Lung (tissue), 12 donors: ENCODE results near the gene ACIN1. TPM values are rescaled to one million over a fixed set of nuclear protein-coding genes. Genes with fewer than 3 reads are reported as not detected.
A peak's percentile ranks its signal among the peaks of the same experiment; 100 is the strongest.

Experiments
- ATAC-seq: fragments of 200-7000 bp; cut with Tn5 transposase; one replicate; pipeline ENCODE4 v1.9.1; 2020; ENCODE audit warnings: moderate number of reproducible peaks; ENCODE audit not compliant: insufficient read depth, low FRiP score
- DNase-seq, 3 donors: peaks; one replicate each; pipeline ENCODE4 v3.0.0-alpha.2; 2013 to 2017
- H3K27ac ChIP-seq, 2 donors: one replicate each; pipeline ENCODE4 v1.5.1; 2013; ENCODE audit warnings: mild to moderate bottlenecking in 2 of 2, moderate library complexity in 2 of 2, control low read depth in 1 of 2, inconsistent platforms in 1 of 2, low read depth in 1 of 2, low read length in 1 of 2
- H3K27me3 ChIP-seq, 3 donors: one replicate each; pipeline ENCODE4 v1.5.1; 2013; ENCODE audit warnings: low read length in 2 of 3; ENCODE audit not compliant: control insufficient read depth in 3 of 3, insufficient read depth in 3 of 3
- H3K36me3 ChIP-seq, 4 donors: one replicate each; pipeline ENCODE4 v1.5.1; 2013; ENCODE audit warnings: low read length in 4 of 4, mild to moderate bottlenecking in 1 of 4, moderate library complexity in 1 of 4; ENCODE audit not compliant: control insufficient read depth in 4 of 4, insufficient read depth in 4 of 4
- H3K4me1 ChIP-seq, 5 donors: one replicate each; pipeline ENCODE4 v1.5.1; 2013; ENCODE audit warnings: low read length in 5 of 5, mild to moderate bottlenecking in 2 of 5, moderate library complexity in 1 of 5; ENCODE audit not compliant: control insufficient read depth in 5 of 5, insufficient read depth in 5 of 5
- H3K4me3 ChIP-seq: one replicate; pipeline ENCODE4 v1.5.1; 2013; ENCODE audit warnings: mild to moderate bottlenecking, control low read depth, moderate library complexity
- H3K9ac ChIP-seq, 2 donors: one replicate each; pipeline ENCODE4 v1.5.1; 2013; ENCODE audit warnings: low read length in 2 of 2, control low read depth in 1 of 2; ENCODE audit not compliant: insufficient read depth in 1 of 2
- H3K9me3 ChIP-seq, 4 donors: one replicate each; pipeline ENCODE4 v1.5.1; 2013; ENCODE audit warnings: low read length in 3 of 4, mild to moderate bottlenecking in 1 of 4, moderate library complexity in 1 of 4; ENCODE audit not compliant: control insufficient read depth in 4 of 4, insufficient read depth in 3 of 4
- WGBS, 2 donors: extraction: QIAGEN DNeasy Blood & Tissue Kit; methylation state at CpG; one replicate each; pipeline ENCODE4 v1.1.7; 2013; 5-methylcytosine and 5-hydroxymethylcytosine counted together
- polyA plus RNA-seq, 2 donors: library from polyadenylated mRNA; stranded (reverse); fragments of 200-250 nt; gene quantifications; one replicate each; pipeline ENCODE4 v1.2.1, GENCODE V29; 2013
- total RNA-seq, 2 donors: library from RNA; depleted of rRNA in 1 of 2; stranded (reverse); fragments of >200 nt in 1 of 2; gene quantifications; one replicate each; pipeline ENCODE4 v1.2.1, GENCODE V29; 2014 to 2021
- TF ChIP-seq, protein P1 (sequence below): IDR thresholded peaks from 2 replicates; pipeline ENCODE4 v1.5.1; 2012; ENCODE audit warnings: mild to moderate bottlenecking; ENCODE audit errors: control extremely low read depth, extremely low read depth
- donor health status: control.
- donor health status: control.
- donor health status: Bipolar disorder and iron deficiency.
- donor health status: healthy.
- donor health status: DM: yes; HTN: yes; CAD: no.

ACIN1 gene
- total and polyA plus RNA-seq, 4 donors, result 76.3 to 154 (median 115) TPM

DNA sequence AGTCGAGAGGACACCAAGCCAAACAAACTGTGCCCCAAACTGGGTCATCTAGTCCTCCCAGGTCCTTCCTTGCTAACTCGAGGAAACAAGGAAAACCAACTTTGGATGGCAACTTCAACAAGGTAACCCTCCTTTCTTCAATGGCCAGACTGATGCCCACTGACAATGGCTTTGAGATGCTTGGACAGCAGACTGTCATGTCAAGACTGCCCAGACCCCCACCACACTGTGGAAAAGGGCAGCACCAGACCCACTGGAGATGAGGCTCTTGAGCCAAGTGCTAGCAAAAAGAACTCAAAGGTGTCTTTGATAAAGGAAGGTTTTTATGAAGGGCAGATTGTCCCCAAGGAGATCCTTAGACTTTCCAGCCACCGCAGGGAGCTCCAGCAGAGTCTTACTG lies 28.6 kb downstream of the ACIN1 start:
- H3K27ac ChIP-seq, result no peak overlapping the region
- H3K36me3 ChIP-seq, result peaks cover 28 to 58% (median 53%) of the 10 kb centered on the region in 4 donors
- no peak overlapping the region for H3K4me3 ChIP-seq
- no peaks in the 10 kb centered on the region for H3K9me3 ChIP-seq
- peaks cover 2 to 32% (median 14%) of the 10 kb centered on the region in 5 donors for H3K4me1 ChIP-seq
- H3K9ac ChIP-seq, result no peak overlapping the region
- DNase-seq (peak in 1 of 3 donors; percentile 8), ATAC-seq (no peak)
- H3K27me3 ChIP-seq, result no peaks in the 10 kb centered on the region
- TF ChIP-seq, protein P1, sequence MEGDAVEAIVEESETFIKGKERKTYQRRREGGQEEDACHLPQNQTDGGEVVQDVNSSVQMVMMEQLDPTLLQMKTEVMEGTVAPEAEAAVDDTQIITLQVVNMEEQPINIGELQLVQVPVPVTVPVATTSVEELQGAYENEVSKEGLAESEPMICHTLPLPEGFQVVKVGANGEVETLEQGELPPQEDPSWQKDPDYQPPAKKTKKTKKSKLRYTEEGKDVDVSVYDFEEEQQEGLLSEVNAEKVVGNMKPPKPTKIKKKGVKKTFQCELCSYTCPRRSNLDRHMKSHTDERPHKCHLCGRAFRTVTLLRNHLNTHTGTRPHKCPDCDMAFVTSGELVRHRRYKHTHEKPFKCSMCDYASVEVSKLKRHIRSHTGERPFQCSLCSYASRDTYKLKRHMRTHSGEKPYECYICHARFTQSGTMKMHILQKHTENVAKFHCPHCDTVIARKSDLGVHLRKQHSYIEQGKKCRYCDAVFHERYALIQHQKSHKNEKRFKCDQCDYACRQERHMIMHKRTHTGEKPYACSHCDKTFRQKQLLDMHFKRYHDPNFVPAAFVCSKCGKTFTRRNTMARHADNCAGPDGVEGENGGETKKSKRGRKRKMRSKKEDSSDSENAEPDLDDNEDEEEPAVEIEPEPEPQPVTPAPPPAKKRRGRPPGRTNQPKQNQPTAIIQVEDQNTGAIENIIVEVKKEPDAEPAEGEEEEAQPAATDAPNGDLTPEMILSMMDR, result no peak
- 87 to 89% methylated on average over 3 of the region's 3 CpGs for WGBS, 2 donors

DNA sequence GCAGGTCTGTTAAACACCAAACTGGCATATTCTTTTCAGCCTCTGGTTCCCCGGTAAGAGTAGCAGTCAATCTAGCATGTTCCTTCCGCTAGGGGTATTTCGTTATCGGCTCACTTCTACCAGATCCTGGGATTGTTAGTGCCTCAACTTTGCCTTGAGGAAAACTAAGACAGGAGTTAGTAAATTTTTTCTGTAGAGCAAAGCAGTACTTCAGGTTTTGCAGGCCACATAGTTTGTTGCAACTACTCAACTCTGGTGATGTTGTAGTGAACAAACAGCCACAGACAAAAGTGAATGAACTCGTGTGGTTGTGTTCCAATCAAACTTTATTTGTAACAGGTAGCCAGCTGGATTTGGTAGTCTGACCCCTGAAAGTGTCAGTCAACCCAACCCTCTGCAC lies 31.3 kb downstream of the ACIN1 start:
- H3K9me3 ChIP-seq, result no peaks in the 10 kb centered on the region
- H3K9ac ChIP-seq, result no peak overlapping the region
- H3K27ac ChIP-seq, result no peak overlapping the region
- DNase-seq, result peak in 1 of 3 donors; percentile 4
- H3K4me1 ChIP-seq, result peaks cover 2 to 13% (median 6%) of the 10 kb centered on the region in 5 donors
- H3K27me3 ChIP-seq, result no peaks in the 10 kb centered on the region
- no peak overlapping the region for H3K4me3 ChIP-seq
- no peak for ATAC-seq
- TF ChIP-seq, protein P1, result no peak
- H3K36me3 ChIP-seq, result peaks cover 28 to 67% (median 63%) of the 10 kb centered on the region in 4 donors
- WGBS, 2 donors, result 90 to 92% methylated on average over 5 of the region's 5 CpGs

DNA sequence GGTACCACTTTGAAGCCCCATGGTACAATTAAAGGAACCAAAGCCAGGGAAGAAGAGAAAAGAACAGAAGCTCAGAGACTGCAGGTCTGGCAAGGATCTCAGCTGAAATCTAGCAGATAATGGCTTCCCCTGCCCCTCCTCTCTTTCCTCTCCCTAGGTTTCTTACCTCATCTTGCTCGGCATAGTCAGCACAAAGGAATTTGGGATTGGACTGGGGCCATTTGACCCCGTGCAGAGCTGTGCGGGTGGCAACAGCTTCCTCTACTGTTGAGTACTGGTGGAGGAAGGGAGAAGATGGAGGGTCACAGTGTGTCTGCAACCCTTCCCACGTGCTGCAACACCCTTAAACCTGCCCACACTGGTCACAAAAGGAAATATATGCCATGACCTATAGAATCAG lies 32.9 kb downstream of the ACIN1 start:
- Histone ChIP-seq H3K36me3 (peaks cover 22 to 53% (median 51%) of the 10 kb centered on the region in 4 donors), H3K9ac (no peak overlapping the region), H3K4me3 (no peak overlapping the region), H3K27ac (peak overlapping the region in 1 of 2 donors; percentile 30), H3K4me1 (peaks cover 2 to 9% (median 6%) of the 10 kb centered on the region in 5 donors), H3K27me3 (no peaks in the 10 kb centered on the region), H3K9me3 (no peaks in the 10 kb centered on the region)
- DNase-seq (peak; percentile 63 to 72 (median 70)), ATAC-seq (peak; percentile 50)
- TF ChIP-seq, protein P1, result no peak
- 16 to 25% methylated on average over 4 of the region's 4 CpGs for WGBS, 2 donors
